H1 (cell line): Measurements from ENCODE around the gene TXNIP. TPM values are rescaled to one million over a fixed set of nuclear protein-coding genes. Genes with fewer than 3 reads are reported as not detected.

Experiments used
- CTCF ChIA-PET: fragments of 300-600 bp; sonication (Branson Sonifier 250); formaldehyde crosslinking; loops from one replicate; lab custom pipeline; 2021; ENCODE audit not compliant: partially characterized antibody; lab: Charles Lee
- POLR2A ChIA-PET: fragments of 300-600 bp; sonication (Branson Sonifier 250); formaldehyde crosslinking; loops from one replicate; lab custom pipeline; 2021; ENCODE audit warnings: inconsistent platforms; ENCODE audit not compliant: partially characterized antibody; lab: Charles Lee
- DNase-seq, 2 experiments: peaks; one replicate each; pipeline versions ENCODE4 v3.0.0 to v3.0.0-alpha.2; 2010 to 2022; ENCODE audit warnings: low spot score in 2 of 2, low read depth in 1 of 2, mixed read lengths in 1 of 2
- FAIRE-seq: peaks from 2 replicates; lab custom pipeline; 2011; peaks lifted over from hg19 to GRCh38; lab: Jason Lieb, UNC
- H2AFZ ChIP-seq: 2 replicates; pipeline ENCODE4 v1.8.1; 2012; ENCODE audit warnings: low read length, inconsistent platforms
- H2AK5ac ChIP-seq: 2 replicates; pipeline ENCODE4 v1.6.1; 2013; ENCODE audit warnings: low read depth, low read length
- H2BK120ac ChIP-seq: replicated peaks from 2 replicates; pipeline ENCODE3; 2013; ENCODE audit warnings: low read depth, low read length, inconsistent platforms
- H2BK12ac ChIP-seq: 2 replicates; pipeline ENCODE4 v1.6.1; 2013; ENCODE audit warnings: low read depth, low read length
- H2BK15ac ChIP-seq: 2 replicates; pipeline ENCODE4 v1.6.1; 2013; ENCODE audit warnings: low read length
- H2BK20ac ChIP-seq: 2 replicates; pipeline ENCODE4 v1.6.1; 2013; ENCODE audit warnings: low read length
- H2BK5ac ChIP-seq: 2 replicates; pipeline ENCODE4 v1.6.1; 2013; ENCODE audit warnings: low read depth, low read length
- H3K14ac ChIP-seq: 2 replicates; pipeline ENCODE4 v1.6.1; 2013; ENCODE audit warnings: inconsistent platforms; ENCODE audit not compliant: insufficient read length
- H3K18ac ChIP-seq: 2 replicates; pipeline ENCODE4 v1.6.1; 2013; ENCODE audit warnings: low read length; ENCODE audit errors: extremely low read depth
- H3K23ac ChIP-seq: 2 replicates; pipeline ENCODE4 v1.6.1; 2013; ENCODE audit warnings: inconsistent platforms; ENCODE audit not compliant: insufficient read length
- H3K23me2 ChIP-seq: 2 replicates; pipeline ENCODE4 v1.6.1; 2013; ENCODE audit warnings: low read depth, low read length
- H3K27ac ChIP-seq: 2 replicates; pipeline ENCODE4 v1.6.1; 2011; ENCODE audit warnings: low read depth, low read length, inconsistent platforms
- H3K27me3 ChIP-seq, 4 experiments: replicated peaks in 1 of 4; 1 replicate in 1 of 4; 2 replicates in 3 of 4; pipeline versions ENCODE4 v1.6.1 to v1.8.1; 2011 to 2013; ENCODE audit warnings: low read length in 3 of 4, mild to moderate bottlenecking in 3 of 4, inconsistent platforms in 2 of 4, mixed read lengths in 2 of 4, moderate library complexity in 1 of 4; ENCODE audit not compliant: control insufficient read depth in 3 of 4, insufficient read depth in 3 of 4; ENCODE audit errors: extremely low read depth in 1 of 4
- H3K36me3 ChIP-seq, 4 experiments: 2 replicates each; pipeline versions ENCODE4 v1.6.1 to v1.8.1; 2011 to 2013; ENCODE audit warnings: mild to moderate bottlenecking in 4 of 4, low read length in 3 of 4, moderate library complexity in 2 of 4, control low read depth in 1 of 4, inconsistent platforms in 1 of 4; ENCODE audit not compliant: insufficient read depth in 4 of 4, control insufficient read depth in 2 of 4
- H3K4ac ChIP-seq: replicated peaks from 2 replicates; pipeline ENCODE3; 2013; ENCODE audit warnings: low read length, low read depth, mixed read lengths, inconsistent platforms; ENCODE audit not compliant: insufficient read length
- H3K4me1 ChIP-seq, 4 experiments: replicated peaks in 1 of 4; 1 replicate in 1 of 4; 2 replicates in 3 of 4; pipeline versions ENCODE4 v1.6.1 to v1.8.1; 2011 to 2013; ENCODE audit warnings: low read length in 3 of 4, inconsistent platforms in 2 of 4, mixed read lengths in 1 of 4; ENCODE audit not compliant: insufficient read depth in 4 of 4, control insufficient read depth in 3 of 4
- H3K4me2 ChIP-seq, 2 experiments: 2 replicates each; pipeline versions ENCODE4 v1.6.1 to v1.8.1; 2011 to 2013; ENCODE audit warnings: low read depth in 2 of 2, low read length in 2 of 2, control low read depth in 1 of 2, inconsistent platforms in 1 of 2, mild to moderate bottlenecking in 1 of 2; ENCODE audit not compliant: insufficient read depth in 1 of 2
- H3K4me3 ChIP-seq, 4 experiments: fragments of 200-600, 300-600 bp in 1 of 4; sonication (generic), shearing (Covaris generic), sonication (Bioruptor Twin) in 1 of 4; 2 replicates each; pipeline versions ENCODE4 v1.5.1 to v1.8.1; 2011 to 2016; ENCODE audit warnings: low read length in 4 of 4, low read depth in 3 of 4, control low read depth in 2 of 4, inconsistent platforms in 2 of 4, mild to moderate bottlenecking in 2 of 4, mixed read lengths in 1 of 4, moderate library complexity in 1 of 4; ENCODE audit not compliant: insufficient read depth in 2 of 4; ENCODE audit errors: extremely low read depth in 1 of 4
- H3K56ac ChIP-seq: replicated peaks from 2 replicates; pipeline ENCODE3; 2013; ENCODE audit warnings: low read depth, mild to moderate bottlenecking, mixed read lengths, low read length, inconsistent platforms; ENCODE audit not compliant: insufficient read length
- H3K79me1 ChIP-seq: 2 replicates; pipeline ENCODE4 v1.6.1; 2013; ENCODE audit warnings: low read depth, low read length, control low read depth
- H3K79me2 ChIP-seq, 2 experiments: 2 replicates each; pipeline versions ENCODE4 v1.6.1 to v1.8.1; 2012 to 2013; ENCODE audit warnings: low read length in 2 of 2, mild to moderate bottlenecking in 2 of 2, inconsistent platforms in 1 of 2; ENCODE audit not compliant: insufficient read depth in 2 of 2, control insufficient read depth in 1 of 2
- H3K9ac ChIP-seq, 4 experiments: replicated peaks in 1 of 4; 1 replicate in 1 of 4; 2 replicates in 3 of 4; pipeline versions ENCODE4 v1.6.1 to v1.8.1; 2011 to 2013; ENCODE audit warnings: low read depth in 3 of 4, low read length in 3 of 4, control low read depth in 2 of 4, mild to moderate bottlenecking in 2 of 4, moderate library complexity in 2 of 4, inconsistent platforms in 1 of 4; ENCODE audit errors: extremely low read depth in 1 of 4
- H3K9me3 ChIP-seq, 2 experiments: 2 replicates each; pipeline versions ENCODE4 v1.6.1 to v1.8.1; 2012 to 2013; ENCODE audit warnings: mild to moderate bottlenecking in 2 of 2, moderate library complexity in 2 of 2, control low read depth in 1 of 2, inconsistent platforms in 1 of 2, low read depth in 1 of 2, low read length in 1 of 2, mixed read lengths in 1 of 2; ENCODE audit not compliant: insufficient read depth in 2 of 2
- H4K20me1 ChIP-seq, 2 experiments: replicated peaks in 1 of 2; 2 replicates each; pipeline versions ENCODE3 to v1.8.1; 2011 to 2013; ENCODE audit warnings: inconsistent platforms in 2 of 2, low read length in 2 of 2, mild to moderate bottlenecking in 1 of 2; ENCODE audit not compliant: insufficient read depth in 2 of 2, control insufficient read depth in 1 of 2
- H4K5ac ChIP-seq: 2 replicates; pipeline ENCODE4 v1.6.1; 2013; ENCODE audit warnings: low read length, low read depth, mixed read lengths, inconsistent platforms; ENCODE audit not compliant: insufficient read length
- H4K8ac ChIP-seq: 2 replicates; pipeline ENCODE4 v1.8.0; 2013; ENCODE audit warnings: mild to moderate bottlenecking, moderate library complexity, low read length, inconsistent platforms; ENCODE audit not compliant: insufficient read depth; ENCODE audit errors: extremely low read depth
- H4K91ac ChIP-seq: replicated peaks from 2 replicates; pipeline ENCODE3; 2013; ENCODE audit warnings: low read length, mixed read lengths, inconsistent platforms; ENCODE audit not compliant: insufficient read length
- ASH2L ChIP-seq: fragments of 200-600, 300-600 bp; sonication (generic); IDR thresholded peaks from one replicate; pipeline ENCODE4 v1.7.1; 2017; ENCODE audit warnings: low read length
- CREB1 ChIP-seq: IDR thresholded peaks from 2 replicates; pipeline ENCODE4 v1.6.1; 2012; ENCODE audit warnings: inconsistent platforms
- CTBP2 ChIP-seq: IDR thresholded peaks from 2 replicates; pipeline ENCODE4 v1.7.0; 2011; ENCODE audit warnings: borderline replicate concordance, mild to moderate bottlenecking, moderate library complexity, mixed read lengths, low read length; ENCODE audit not compliant: insufficient read depth, insufficient read length
- EP300 ChIP-seq, 2 experiments: IDR thresholded peaks; 1 replicate in 1 of 2; 2 replicates in 1 of 2; pipeline ENCODE4 v1.6.1; 2011 to 2012; ENCODE audit warnings: low read depth in 2 of 2, low read length in 2 of 2, mild to moderate bottlenecking in 2 of 2, borderline replicate concordance in 1 of 2, inconsistent platforms in 1 of 2, moderate library complexity in 1 of 2
- GABPA ChIP-seq: IDR thresholded peaks from 2 replicates; pipeline ENCODE4 v1.6.1; 2011; ENCODE audit warnings: mild to moderate bottlenecking, low read length, moderate library complexity, borderline replicate concordance; ENCODE audit not compliant: insufficient read depth
- GTF2F1 ChIP-seq: IDR thresholded peaks from 2 replicates; pipeline ENCODE4 v1.6.1; 2012; ENCODE audit warnings: low read depth, low read length, improper control_type of control experiment, borderline replicate concordance
- JUN ChIP-seq: IDR thresholded peaks from 2 replicates; pipeline ENCODE4 v1.6.1; 2011; ENCODE audit warnings: low read depth, mild to moderate bottlenecking, improper control_type of control experiment, low read length
- KDM1A ChIP-seq: fragments of 200-600, 300-600 bp; sonication (generic); IDR thresholded peaks from 2 replicates; pipeline ENCODE4 v1.7.1; 2016; ENCODE audit warnings: mild to moderate bottlenecking, low read length, borderline replicate concordance
- POLR2A ChIP-seq, 2 experiments: IDR thresholded peaks; 1 replicate in 1 of 2; 2 replicates in 1 of 2; pipeline ENCODE4 v1.6.1; 2011; ENCODE audit warnings: low read depth in 2 of 2, low read length in 2 of 2, mild to moderate bottlenecking in 2 of 2; ENCODE audit errors: control extremely low read depth in 1 of 2
- RBBP5 ChIP-seq: IDR thresholded peaks from 2 replicates; pipeline ENCODE4 v1.7.1; 2012; ENCODE audit warnings: low read depth, mild to moderate bottlenecking, inconsistent platforms, low read length, moderate library complexity, borderline replicate concordance
- SAP30 ChIP-seq: fragments of 300-600 bp; sonication (generic); IDR thresholded peaks from 2 replicates; pipeline ENCODE4 v1.7.1; 2012; ENCODE audit warnings: low read length, moderate library complexity, mild to moderate bottlenecking, inconsistent platforms; ENCODE audit not compliant: insufficient read depth, insufficient replicate concordance
- SP2 ChIP-seq: IDR thresholded peaks from 2 replicates; pipeline ENCODE4 v1.6.1; 2012; ENCODE audit warnings: mild to moderate bottlenecking, low read length, inconsistent platforms
- SRF ChIP-seq: IDR thresholded peaks from 2 replicates; pipeline ENCODE4 v1.6.1; 2011; ENCODE audit warnings: mild to moderate bottlenecking, low read depth, low read length, moderate library complexity
- WGBS, 2 experiments: shearing (Covaris generic) in 1 of 2; methylation state at CpG; one replicate each; pipeline versions ENCODE4 v1.1.6 to v1.1.7; 2013 to 2015; ENCODE audit warnings: low lambda C conversion rate in 2 of 2, mixed read lengths in 2 of 2, inconsistent platforms in 1 of 2, low coverage in 1 of 2, missing lambda C conversion rate in 1 of 2; ENCODE audit not compliant: insufficient replicate concordance in 2 of 2, insufficient coverage in 1 of 2, insufficient read length in 1 of 2; ENCODE audit errors: extremely low coverage in 1 of 2, missing lambda C conversion rate in 1 of 2; 5-methylcytosine and 5-hydroxymethylcytosine counted together
- polyA plus RNA-seq, 7 experiments: library from polyadenylated mRNA; depleted of rRNA in 3 of 7; stranded (reverse) in 5 of 7; unstranded in 2 of 7; fragments of >200 nt in 5 of 7; fragments of 200-250 nt in 2 of 7; gene quantifications; 1 replicate in 5 of 7; 2 replicates in 1 of 7; 4 replicates in 1 of 7; pipeline versions ENCODE4 v1.2.1 to v1.2.3, GENCODE V29; 2011 to 2013; ENCODE audit warnings: missing spikeins in 2 of 7, mixed read lengths in 2 of 7
- total RNA-seq: library from RNA; stranded (reverse); fragmentation: NEBNext Ultra II Directional; extraction: Animal tissue kit (Norgen Biotek cat#: 25700); gene quantifications from 2 replicates; pipeline ENCODE4 v1.2.1, GENCODE V29; 2021

TXNIP gene
- total and polyA plus RNA-seq, 2 of the 8 experiments (the other 6 are each of a cell fraction or from before 2014, with no cell fraction given), result 12.3 to 56.8 TPM

GRCh38 chr1:145967288-145967687, 29.1 kb downstream of the TXNIP start:
- no peak overlapping the region for H2BK20ac ChIP-seq
- no peak overlapping the region for H2AFZ ChIP-seq
- WGBS, 2 experiments, result 90% methylated on average over 2 of the region's 2 CpGs; no CpG with 5 or more reads in 1 of the 2 experiments
- TF ChIP-seq GABPA (no peak), RBBP5 (no peak), SRF (no peak), ASH2L (no peak), CTBP2 (no peak), SAP30 (no peak), CREB1 (no peak), POLR2A (IDR thresholded peaks at IDR 0.05; ENCODE audit: control extremely low read depth in 1 of 2, low read depth in 2 of 2, low read length in 2 of 2) (no peak), EP300 (IDR thresholded peaks at IDR 0.05; ENCODE audit: borderline replicate concordance in 1 of 2, low read depth in 2 of 2, low read length in 2 of 2) (no peak), KDM1A (no peak), JUN (no peak), SP2 (no peak), GTF2F1 (no peak)
- H3K4me2 ChIP-seq, result no peak overlapping the region
- no peak overlapping the region for H3K56ac ChIP-seq
- H3K23ac ChIP-seq, result no peak overlapping the region
- peaks cover 4% of the 10 kb centered on the region; the same call in 1 of the 2 replicates for H3K23me2 ChIP-seq
- FAIRE-seq, result no peak
- no peak overlapping the region for H2BK12ac ChIP-seq
- no peak overlapping the region for H3K4me3 ChIP-seq
- H3K9me3 ChIP-seq, result no peaks in the 10 kb centered on the region
- no peak overlapping the region for H2BK120ac ChIP-seq
- no peak overlapping the region for H2BK15ac ChIP-seq
- DNase-seq, result no peak
- ChIA-PET CTCF (interaction anchor here (1.0 to 1.7 kb wide), 4 partner anchors 11 to 95 kb away, joined by 4 read pairs; no protein-coding TSS in a partner anchor), POLR2A (interaction anchor here (2.8 kb wide), 1 partner anchor 26 kb away, joined by 9 read pairs; no protein-coding TSS in a partner anchor)
- no peak overlapping the region for H4K8ac ChIP-seq
- no peak overlapping the region for H2BK5ac ChIP-seq
- H2AK5ac ChIP-seq, result no peak overlapping the region
- no peak overlapping the region for H3K4ac ChIP-seq
- peaks cover 11 to 20% (median 18%) of the 10 kb centered on the region in 4 experiments for H3K27me3 ChIP-seq
- no peak overlapping the region for H4K91ac ChIP-seq
- H3K79me1 ChIP-seq, result no peaks in the 10 kb centered on the region
- no peak overlapping the region for H3K9ac ChIP-seq
- H3K36me3 ChIP-seq, result no peaks in the 10 kb centered on the region
- no peaks in the 10 kb centered on the region for H4K20me1 ChIP-seq
- H3K4me1 ChIP-seq, result peaks cover 0 to 6% (median 3%) of the 10 kb centered on the region in 4 experiments; a peak in 4 of 7 replicates
- no peak overlapping the region for H3K27ac ChIP-seq
- H3K79me2 ChIP-seq, result no peaks in the 10 kb centered on the region
- no peak overlapping the region for H3K18ac ChIP-seq
- no peak overlapping the region for H3K14ac ChIP-seq
- H4K5ac ChIP-seq, result no peak overlapping the region
